NB4 (cell line): ENCODE measurements around the gene PDSS1.

Experiments
- DNase-seq: peaks from one replicate; pipeline ENCODE4 v3.0.0; 2010; ENCODE audit warnings: low read depth
- H3K4me3 ChIP-seq: one replicate; pipeline ENCODE4 v1.5.1; 2011; ENCODE audit warnings: mild to moderate bottlenecking, low read depth, low read length, moderate library complexity
- MYC ChIP-seq: IDR thresholded peaks from 2 replicates; pipeline ENCODE4 v1.6.1; 2011; ENCODE audit warnings: low read depth, low read length
- POLR2A ChIP-seq: IDR thresholded peaks from 2 replicates; pipeline ENCODE4 v1.6.1; 2011; ENCODE audit warnings: mild to moderate bottlenecking; ENCODE audit not compliant: insufficient read length; ENCODE audit errors: extremely low read depth
- TF ChIP-seq, protein P1 (sequence below): IDR thresholded peaks from one replicate; pipeline ENCODE4 v1.5.1; 2012; ENCODE audit warnings: low read depth, low read length
- TF ChIP-seq, protein P2 (sequence below): IDR thresholded peaks from 2 replicates; pipeline ENCODE4 v1.6.1; 2011; ENCODE audit warnings: low read depth, low read length

Gene PDSS1

GRCh38 chr10:26765549-26765948 lies 68.0 kb downstream of the PDSS1 start:
- no peak overlapping the region for H3K4me3 ChIP-seq
- no peak for DNase-seq
- TF ChIP-seq, protein P1, sequence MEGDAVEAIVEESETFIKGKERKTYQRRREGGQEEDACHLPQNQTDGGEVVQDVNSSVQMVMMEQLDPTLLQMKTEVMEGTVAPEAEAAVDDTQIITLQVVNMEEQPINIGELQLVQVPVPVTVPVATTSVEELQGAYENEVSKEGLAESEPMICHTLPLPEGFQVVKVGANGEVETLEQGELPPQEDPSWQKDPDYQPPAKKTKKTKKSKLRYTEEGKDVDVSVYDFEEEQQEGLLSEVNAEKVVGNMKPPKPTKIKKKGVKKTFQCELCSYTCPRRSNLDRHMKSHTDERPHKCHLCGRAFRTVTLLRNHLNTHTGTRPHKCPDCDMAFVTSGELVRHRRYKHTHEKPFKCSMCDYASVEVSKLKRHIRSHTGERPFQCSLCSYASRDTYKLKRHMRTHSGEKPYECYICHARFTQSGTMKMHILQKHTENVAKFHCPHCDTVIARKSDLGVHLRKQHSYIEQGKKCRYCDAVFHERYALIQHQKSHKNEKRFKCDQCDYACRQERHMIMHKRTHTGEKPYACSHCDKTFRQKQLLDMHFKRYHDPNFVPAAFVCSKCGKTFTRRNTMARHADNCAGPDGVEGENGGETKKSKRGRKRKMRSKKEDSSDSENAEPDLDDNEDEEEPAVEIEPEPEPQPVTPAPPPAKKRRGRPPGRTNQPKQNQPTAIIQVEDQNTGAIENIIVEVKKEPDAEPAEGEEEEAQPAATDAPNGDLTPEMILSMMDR = no peak

DNA sequence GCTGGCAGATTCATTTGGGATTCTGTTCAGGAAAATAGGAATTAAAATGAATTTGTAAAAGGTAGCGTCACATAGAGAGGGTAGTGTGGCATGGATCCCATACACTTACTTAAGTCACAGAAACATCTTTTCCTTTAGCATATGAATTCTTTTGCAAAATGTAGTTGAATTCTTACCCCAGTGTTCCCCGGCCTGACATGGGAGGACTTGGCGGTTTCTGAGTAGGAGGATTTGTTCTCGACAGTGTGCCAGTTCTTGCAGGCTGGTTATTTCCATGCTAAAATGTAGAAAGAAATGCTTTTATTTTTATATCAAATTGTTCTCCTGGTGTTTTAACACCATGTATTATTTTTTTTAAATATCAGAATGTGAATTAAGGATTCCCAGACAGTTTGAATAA lies 72.6 kb downstream of the PDSS1 start:
- TF ChIP-seq MYC = no peak
- no peak for TF ChIP-seq POLR2A
- TF ChIP-seq, protein P1 = no peak
- TF ChIP-seq, protein P2, sequence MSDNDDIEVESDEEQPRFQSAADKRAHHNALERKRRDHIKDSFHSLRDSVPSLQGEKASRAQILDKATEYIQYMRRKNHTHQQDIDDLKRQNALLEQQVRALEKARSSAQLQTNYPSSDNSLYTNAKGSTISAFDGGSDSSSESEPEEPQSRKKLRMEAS = no peak
- H3K4me3 ChIP-seq = no peak overlapping the region
- DNase-seq = no peak

- H3K4me3 ChIP-seq = no peak overlapping the region
- TF ChIP-seq, protein P2 = no peak
- TF ChIP-seq MYC = no peak
- TF ChIP-seq, protein P1 = no peak
- no peak for TF ChIP-seq POLR2A
- DNase-seq = no peak
These were observed 76.1 kb downstream of the PDSS1 start for GRCh38 chr10:26773633-26774032.

- TF ChIP-seq, protein P1 = no peak
- TF ChIP-seq POLR2A (no peak), MYC (no peak)
- TF ChIP-seq, protein P2 = no peak
- H3K4me3 ChIP-seq = no peak overlapping the region
- DNase-seq = no peak
These were observed 78.8 kb downstream of the PDSS1 start for GRCh38 chr10:26776258-26776657.

DNA sequence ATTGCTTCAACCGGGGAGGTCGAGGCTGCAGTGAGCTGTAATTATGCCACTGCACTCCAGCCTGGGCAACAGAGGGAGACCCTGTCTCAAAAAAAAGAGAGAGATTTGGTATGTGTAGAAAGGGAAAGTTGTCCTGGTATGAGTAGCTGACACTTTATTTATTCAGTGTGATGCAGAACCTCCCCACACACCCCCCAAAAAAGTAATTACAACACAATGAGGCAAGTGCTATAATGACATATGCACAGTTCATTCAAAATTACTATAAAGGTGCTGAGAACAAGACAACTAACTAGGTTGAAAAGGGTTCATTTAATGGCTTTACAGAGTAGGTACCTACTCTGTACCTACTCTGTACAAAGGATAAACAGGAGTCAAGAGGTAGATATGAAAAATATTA lies 80.2 kb downstream of the PDSS1 start:
- H3K4me3 ChIP-seq = no peak overlapping the region
- TF ChIP-seq, protein P1 = no peak
- TF ChIP-seq MYC (no peak), POLR2A (no peak)
- TF ChIP-seq, protein P2 = no peak
- DNase-seq = no peak

DNA sequence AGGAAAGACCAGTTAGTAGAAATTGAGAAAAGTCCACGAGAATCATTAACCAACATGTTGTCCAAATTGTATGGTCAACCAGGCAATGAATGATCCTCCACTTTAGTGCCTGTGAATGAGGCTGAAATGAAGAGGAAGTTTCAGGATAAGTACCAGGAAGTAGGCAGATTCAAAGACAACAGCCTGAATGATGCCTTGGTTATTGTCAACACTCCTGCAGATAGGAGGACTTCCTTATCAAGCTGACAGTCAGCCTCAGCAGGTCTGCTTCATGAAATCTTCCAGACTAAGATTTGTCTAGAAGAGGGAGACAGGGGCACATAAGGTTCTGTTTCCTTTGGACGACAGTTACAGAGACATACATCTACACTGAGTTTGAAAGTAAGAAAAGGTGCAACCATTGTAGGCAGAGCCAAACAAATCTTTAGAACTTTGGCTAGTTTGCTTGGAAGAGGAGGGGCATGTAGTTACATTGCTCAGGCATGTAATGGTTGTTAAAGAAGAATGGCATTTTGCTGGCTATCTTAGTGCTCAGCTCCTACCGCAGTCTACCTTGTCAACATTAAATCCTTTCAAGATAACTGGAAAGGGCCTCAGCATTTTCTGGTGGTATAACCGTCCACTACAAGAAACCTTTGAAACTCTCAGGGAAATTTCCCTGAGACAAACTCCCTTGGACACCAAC lies 81.8 kb downstream of the PDSS1 start:
- peak; percentile 4 for DNase-seq
- TF ChIP-seq, protein P2 = no peak
- TF ChIP-seq MYC = no peak
- TF ChIP-seq, protein P1 = no peak
- no peak for TF ChIP-seq POLR2A
- no peak overlapping the region for H3K4me3 ChIP-seq
